Vagina (tissue), 2 donors: ENCODE measurements around the gene SULT1B1. TPM values are rescaled to one million over a fixed set of nuclear protein-coding genes. Genes with fewer than 3 reads are reported as not detected.

Experiments
- DNase-seq, 2 donors: peaks; one replicate each; pipeline ENCODE4 v3.0.0-alpha.2; 2017; ENCODE audit errors: extremely low spot score in 2 of 2
- H3K27ac ChIP-seq: fragments of 200-600 bp; sonication (generic); one replicate; pipeline ENCODE4 v1.5.1; 2019
- H3K27me3 ChIP-seq: fragments of 200-600 bp; sonication (generic); one replicate; pipeline ENCODE4 v1.5.1; 2019
- H3K36me3 ChIP-seq, 2 donors: fragments of 200-600 bp; sonication (generic); one replicate each; pipeline ENCODE4 v1.5.1; 2017 to 2019
- H3K4me1 ChIP-seq: fragments of 200-600 bp; sonication (generic); one replicate; pipeline ENCODE4 v1.5.1; 2019
- H3K4me3 ChIP-seq, 2 donors: fragments of 200-600 bp; sonication (generic); 1 replicate in 1 of 2; 2 replicates in 1 of 2; pipeline ENCODE4 v1.5.1; 2016 to 2019
- H3K9me3 ChIP-seq: fragments of 200-600 bp; sonication (generic); one replicate; pipeline ENCODE4 v1.5.1; 2019
- POLR2A ChIP-seq, 2 donors: fragments of 450-650 bp; IDR thresholded peaks; one replicate each; pipeline ENCODE4 v1.6.1; 2017; ENCODE audit warnings: antibody characterized with exemption in 2 of 2, mild to moderate bottlenecking in 2 of 2, moderate library complexity in 2 of 2
- POLR2AphosphoS5 ChIP-seq, 2 donors: sonication (generic); formaldehyde crosslinking; IDR thresholded peaks; one replicate each; pipeline ENCODE4 v1.9.0; 2017; ENCODE audit warnings: antibody characterized with exemption in 2 of 2, mild to moderate bottlenecking in 2 of 2, low read depth in 1 of 2; ENCODE audit not compliant: insufficient read depth in 1 of 2
- intact Hi-C: fragments of 100-400 bp; cut with DNase I; formaldehyde crosslinking; loops from one replicate; pipeline ENCODE4 v1.15.1; 2023
- total RNA-seq: library from RNA; depleted of rRNA; stranded (reverse); fragments of >200 nt; gene quantifications from one replicate; pipeline ENCODE4 v1.2.3, GENCODE V29; 2016
- TF ChIP-seq, protein P1 (sequence below), 3 experiments: fragments of 450-650 bp in 2 of 3; fragments of 200-600 bp in 1 of 3; sonication (generic) in 1 of 3; IDR thresholded peaks; one replicate each; pipeline ENCODE4 v1.5.1; 2017 to 2019; ENCODE audit warnings: antibody characterized with exemption in 3 of 3, mild to moderate bottlenecking in 2 of 3, moderate library complexity in 2 of 3

SULT1B1 gene
- total RNA-seq, 1 donor from 2014 or later: 1.7 TPM

DNA sequence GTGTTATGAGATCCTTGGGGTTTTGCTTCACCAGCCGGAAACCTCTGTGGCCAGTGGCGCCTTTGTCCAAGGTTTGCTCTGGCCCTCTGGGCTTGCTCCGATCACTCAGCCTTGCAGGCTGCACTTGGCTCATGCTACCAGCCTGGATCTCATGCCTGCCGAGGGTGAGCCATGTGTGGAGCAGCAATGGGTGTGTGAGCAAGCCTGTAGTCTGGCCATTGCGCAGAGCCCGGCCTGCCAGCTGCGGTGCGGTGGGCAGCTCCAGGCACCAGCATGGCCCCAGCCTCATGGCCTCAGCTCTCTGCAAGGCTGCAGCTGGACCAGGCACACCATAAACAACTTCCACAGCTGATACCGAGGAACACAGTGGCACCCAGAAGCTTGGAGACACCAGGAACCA, 17.8 kb downstream of the SULT1B1 start:
- Histone ChIP-seq H3K4me1 (no peaks in the 10 kb centered on the region), H3K27me3 (no peaks in the 10 kb centered on the region), H3K4me3 (no peak overlapping the region), H3K36me3 (no peaks in the 10 kb centered on the region), H3K9me3 (no peaks in the 10 kb centered on the region), H3K27ac (no peak overlapping the region)
- intact Hi-C loops: no loop called here
- TF ChIP-seq POLR2A (IDR thresholded peaks at IDR 0.05): no peak
- TF ChIP-seq, protein P1, sequence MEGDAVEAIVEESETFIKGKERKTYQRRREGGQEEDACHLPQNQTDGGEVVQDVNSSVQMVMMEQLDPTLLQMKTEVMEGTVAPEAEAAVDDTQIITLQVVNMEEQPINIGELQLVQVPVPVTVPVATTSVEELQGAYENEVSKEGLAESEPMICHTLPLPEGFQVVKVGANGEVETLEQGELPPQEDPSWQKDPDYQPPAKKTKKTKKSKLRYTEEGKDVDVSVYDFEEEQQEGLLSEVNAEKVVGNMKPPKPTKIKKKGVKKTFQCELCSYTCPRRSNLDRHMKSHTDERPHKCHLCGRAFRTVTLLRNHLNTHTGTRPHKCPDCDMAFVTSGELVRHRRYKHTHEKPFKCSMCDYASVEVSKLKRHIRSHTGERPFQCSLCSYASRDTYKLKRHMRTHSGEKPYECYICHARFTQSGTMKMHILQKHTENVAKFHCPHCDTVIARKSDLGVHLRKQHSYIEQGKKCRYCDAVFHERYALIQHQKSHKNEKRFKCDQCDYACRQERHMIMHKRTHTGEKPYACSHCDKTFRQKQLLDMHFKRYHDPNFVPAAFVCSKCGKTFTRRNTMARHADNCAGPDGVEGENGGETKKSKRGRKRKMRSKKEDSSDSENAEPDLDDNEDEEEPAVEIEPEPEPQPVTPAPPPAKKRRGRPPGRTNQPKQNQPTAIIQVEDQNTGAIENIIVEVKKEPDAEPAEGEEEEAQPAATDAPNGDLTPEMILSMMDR (IDR thresholded peaks at IDR 0.05): no peak
- no peak for TF ChIP-seq POLR2AphosphoS5 (IDR thresholded peaks at IDR 0.05; ENCODE audit: insufficient read depth in 1 of 2, low read depth in 1 of 2)
- DNase-seq: no peak

DNA sequence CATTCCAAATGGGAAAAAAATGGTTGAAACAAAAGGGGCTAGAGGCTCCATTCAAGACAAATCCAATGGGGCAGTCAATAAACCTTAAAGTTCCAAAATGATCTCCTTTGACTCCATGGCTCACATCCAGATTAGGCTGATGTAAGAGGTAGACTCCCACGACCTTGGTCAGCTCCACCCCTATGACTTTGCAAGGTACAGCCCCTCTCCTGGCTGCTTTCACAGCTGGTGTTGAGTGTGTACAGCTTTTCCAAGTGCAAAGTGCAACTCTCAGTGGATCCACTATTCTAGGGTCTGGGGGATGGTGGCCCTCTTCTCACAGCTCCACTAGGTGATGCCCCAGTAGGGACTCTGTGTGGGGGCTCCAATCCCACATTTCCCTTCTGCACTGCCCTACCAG, 21.5 kb downstream of the SULT1B1 start:
- Histone ChIP-seq H3K27ac (no peak overlapping the region), H3K36me3 (no peaks in the 10 kb centered on the region), H3K9me3 (no peaks in the 10 kb centered on the region), H3K27me3 (no peaks in the 10 kb centered on the region), H3K4me3 (no peak overlapping the region), H3K4me1 (no peaks in the 10 kb centered on the region)
- DNase-seq: no peak
- TF ChIP-seq POLR2A (IDR thresholded peaks at IDR 0.05) (no peak), POLR2AphosphoS5 (IDR thresholded peaks at IDR 0.05; ENCODE audit: insufficient read depth in 1 of 2, low read depth in 1 of 2) (no peak)
- TF ChIP-seq, protein P1 (IDR thresholded peaks at IDR 0.05): no peak
- intact Hi-C loops: no loop called here

DNA sequence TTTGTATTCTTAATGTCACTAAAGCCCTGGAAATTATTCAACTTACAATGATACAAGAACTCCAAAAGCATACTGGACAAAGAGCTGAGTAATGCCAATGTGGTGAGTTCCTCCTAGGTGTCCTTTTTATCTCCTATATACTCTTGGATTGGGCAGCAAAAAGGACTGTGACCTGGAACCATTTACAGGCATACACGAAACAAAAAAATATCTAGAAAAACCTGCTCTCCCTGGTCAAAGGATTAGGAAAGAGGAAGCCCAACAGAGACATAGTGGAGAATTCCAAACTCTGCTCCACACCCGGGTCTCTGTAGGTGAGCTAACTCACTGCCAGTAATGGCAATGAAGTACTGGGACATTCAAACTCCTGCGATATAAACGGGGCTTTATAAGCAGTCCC, 25.3 kb downstream of the SULT1B1 start:
- no peak overlapping the region for H3K27ac ChIP-seq
- DNase-seq: no peak
- no peaks in the 10 kb centered on the region for H3K9me3 ChIP-seq
- no peaks in the 10 kb centered on the region for H3K27me3 ChIP-seq
- intact Hi-C loops: no loop called here
- no peak overlapping the region for H3K4me3 ChIP-seq
- TF ChIP-seq POLR2A (IDR thresholded peaks at IDR 0.05): no peak
- TF ChIP-seq, protein P1 (IDR thresholded peaks at IDR 0.05): no peak
- no peak for TF ChIP-seq POLR2AphosphoS5 (IDR thresholded peaks at IDR 0.05; ENCODE audit: insufficient read depth in 1 of 2, low read depth in 1 of 2)
- no peaks in the 10 kb centered on the region for H3K36me3 ChIP-seq
- H3K4me1 ChIP-seq: peaks cover 16% of the 10 kb centered on the region

DNA sequence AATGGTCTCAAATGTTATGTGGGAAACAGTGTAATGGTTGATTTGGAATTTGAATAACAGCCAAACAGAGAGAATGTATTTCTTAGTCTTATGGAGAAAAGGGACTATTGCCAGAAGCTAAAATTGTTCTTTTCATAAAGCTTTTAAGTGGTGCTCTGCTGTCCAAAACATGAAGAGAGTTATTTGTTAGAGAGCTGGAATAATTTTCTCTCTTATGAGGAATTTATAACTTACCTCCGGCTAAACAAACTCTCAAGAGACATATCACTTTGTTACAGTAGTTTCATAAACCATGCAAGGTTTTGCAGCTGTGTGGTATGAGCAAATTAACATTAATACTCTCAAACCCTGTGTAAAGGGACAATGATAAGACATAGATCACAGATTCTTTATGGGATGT, 28.6 kb downstream of the SULT1B1 start:
- DNase-seq: no peak
- no peak overlapping the region for H3K27ac ChIP-seq
- intact Hi-C loops: no loop called here
- no peaks in the 10 kb centered on the region for H3K36me3 ChIP-seq
- no peak overlapping the region for H3K4me3 ChIP-seq
- no peaks in the 10 kb centered on the region for H3K27me3 ChIP-seq
- TF ChIP-seq, protein P1 (IDR thresholded peaks at IDR 0.05): no peak
- no peak for TF ChIP-seq POLR2AphosphoS5 (IDR thresholded peaks at IDR 0.05; ENCODE audit: insufficient read depth in 1 of 2, low read depth in 1 of 2)
- TF ChIP-seq POLR2A (IDR thresholded peaks at IDR 0.05): no peak
- H3K9me3 ChIP-seq: no peaks in the 10 kb centered on the region
- peaks cover 27% of the 10 kb centered on the region for H3K4me1 ChIP-seq

DNA sequence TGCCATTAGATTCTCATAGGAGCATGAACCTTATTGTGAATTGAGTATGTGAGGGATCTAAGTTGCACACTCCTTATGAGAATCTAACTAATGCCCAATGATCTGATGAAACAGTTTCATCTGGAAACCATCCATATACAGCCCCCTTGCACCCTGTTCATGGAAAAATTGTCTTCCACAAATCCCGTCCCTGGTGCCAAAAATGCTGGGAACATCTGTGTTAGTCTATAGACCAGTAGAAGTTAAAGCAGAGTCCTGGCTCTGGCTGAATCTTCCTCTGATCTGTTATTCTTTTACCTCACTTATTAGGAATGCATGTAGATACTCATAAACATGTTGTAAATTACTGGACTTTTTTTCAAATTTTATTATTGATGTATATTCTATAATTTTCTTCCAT, 29.2 kb downstream of the SULT1B1 start:
- no peak for DNase-seq
- H3K9me3 ChIP-seq: no peaks in the 10 kb centered on the region
- intact Hi-C loops: no loop called here

More for the DNA sequence above, 29.2 kb downstream of the SULT1B1 start:
- Histone ChIP-seq H3K36me3 (no peaks in the 10 kb centered on the region), H3K27ac (peak overlapping the region; percentile 16), H3K4me1 (peaks cover 33% of the 10 kb centered on the region), H3K4me3 (no peak overlapping the region), H3K27me3 (no peaks in the 10 kb centered on the region)
- TF ChIP-seq, protein P1 (IDR thresholded peaks at IDR 0.05): no peak
- TF ChIP-seq POLR2AphosphoS5 (IDR thresholded peaks at IDR 0.05; ENCODE audit: insufficient read depth in 1 of 2, low read depth in 1 of 2) (no peak), POLR2A (IDR thresholded peaks at IDR 0.05) (no peak)
